ENCODE data around the gene MEX3D. TPM values are rescaled to one million over a fixed set of nuclear protein-coding genes. Genes with fewer than 3 reads are reported as not detected.

Gene MEX3D
- total RNA-seq, 1 donor from 2014 or later, result 83.7 TPM

DNA sequence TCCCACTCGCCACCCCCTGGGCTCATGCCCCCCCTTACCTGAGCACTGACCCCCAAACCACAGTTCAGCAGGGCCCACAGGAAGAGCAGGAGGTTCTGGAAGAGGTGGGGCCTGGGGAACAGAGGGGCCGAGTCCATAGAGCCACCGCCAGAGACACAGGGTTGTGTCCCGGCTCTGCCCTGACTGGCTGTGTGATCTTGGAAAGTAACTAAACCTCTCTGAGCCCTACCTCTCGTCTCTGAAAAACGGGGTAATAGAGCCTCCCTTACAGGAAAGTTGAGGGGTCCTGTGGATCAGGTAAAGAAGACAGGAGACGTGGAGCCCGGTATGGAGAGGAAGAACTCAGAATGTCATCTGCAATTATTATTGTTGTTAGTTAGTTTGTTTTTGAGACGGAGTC is 57.3 kb downstream of the MEX3D start:
- Histone ChIP-seq H3K9me3 (no peaks in the 10 kb centered on the region), H3K4me3 (no peak overlapping the region), H3K4me1 (peaks cover 9 to 11% of the 10 kb centered on the region in 2 donors), H3K36me3 (no peaks in the 10 kb centered on the region), H3K27ac (peak overlapping the region in 1 of 2 donors; percentile 38), H3K27me3 (no peaks in the 10 kb centered on the region)
- no peak for DNase-seq (ENCODE audit: low spot score in 2 of 2)
- TF ChIP-seq, protein P1, sequence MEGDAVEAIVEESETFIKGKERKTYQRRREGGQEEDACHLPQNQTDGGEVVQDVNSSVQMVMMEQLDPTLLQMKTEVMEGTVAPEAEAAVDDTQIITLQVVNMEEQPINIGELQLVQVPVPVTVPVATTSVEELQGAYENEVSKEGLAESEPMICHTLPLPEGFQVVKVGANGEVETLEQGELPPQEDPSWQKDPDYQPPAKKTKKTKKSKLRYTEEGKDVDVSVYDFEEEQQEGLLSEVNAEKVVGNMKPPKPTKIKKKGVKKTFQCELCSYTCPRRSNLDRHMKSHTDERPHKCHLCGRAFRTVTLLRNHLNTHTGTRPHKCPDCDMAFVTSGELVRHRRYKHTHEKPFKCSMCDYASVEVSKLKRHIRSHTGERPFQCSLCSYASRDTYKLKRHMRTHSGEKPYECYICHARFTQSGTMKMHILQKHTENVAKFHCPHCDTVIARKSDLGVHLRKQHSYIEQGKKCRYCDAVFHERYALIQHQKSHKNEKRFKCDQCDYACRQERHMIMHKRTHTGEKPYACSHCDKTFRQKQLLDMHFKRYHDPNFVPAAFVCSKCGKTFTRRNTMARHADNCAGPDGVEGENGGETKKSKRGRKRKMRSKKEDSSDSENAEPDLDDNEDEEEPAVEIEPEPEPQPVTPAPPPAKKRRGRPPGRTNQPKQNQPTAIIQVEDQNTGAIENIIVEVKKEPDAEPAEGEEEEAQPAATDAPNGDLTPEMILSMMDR (IDR thresholded peaks at IDR 0.05), result no peak
- intact Hi-C loops (cut with DNase I), result loop anchor here (5.0 kb wide), 1 partner anchor 74 kb away; the partner anchor contains the start of gene RPS15

DNA sequence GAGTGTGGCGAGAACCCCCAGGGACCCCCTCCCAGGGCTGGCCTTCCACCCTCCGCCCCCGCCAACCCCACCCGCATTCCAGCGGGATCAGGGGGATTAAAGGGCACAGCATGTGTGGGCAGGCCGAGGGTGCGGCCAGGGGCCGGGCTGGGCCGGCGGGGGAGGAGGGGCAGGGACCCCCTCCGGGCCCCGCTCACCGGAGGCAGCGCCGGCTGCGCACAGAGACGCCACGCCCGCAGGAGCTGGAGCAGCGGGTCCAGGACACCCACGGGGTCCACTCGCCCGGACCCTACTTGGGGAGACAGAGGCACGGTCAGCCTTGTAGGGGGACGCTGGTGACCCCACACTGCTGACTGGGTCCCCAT is 57.7 kb downstream of the MEX3D start:
- H3K27me3 ChIP-seq, result no peaks in the 10 kb centered on the region
- H3K4me1 ChIP-seq, result peaks cover 9 to 11% of the 10 kb centered on the region in 2 donors
- DNase-seq (ENCODE audit: low spot score in 2 of 2), result no peak
- peak overlapping the region in 1 of 2 donors; percentile 38 for H3K27ac ChIP-seq
- H3K36me3 ChIP-seq, result no peaks in the 10 kb centered on the region
- TF ChIP-seq, protein P1 (IDR thresholded peaks at IDR 0.05), result no peak
- no peaks in the 10 kb centered on the region for H3K9me3 ChIP-seq
- intact Hi-C loops (cut with DNase I), result loop anchor here (5.0 kb wide), 1 partner anchor 73 kb away; the partner anchor contains the start of gene RPS15
- H3K4me3 ChIP-seq, result no peak overlapping the region

DNA sequence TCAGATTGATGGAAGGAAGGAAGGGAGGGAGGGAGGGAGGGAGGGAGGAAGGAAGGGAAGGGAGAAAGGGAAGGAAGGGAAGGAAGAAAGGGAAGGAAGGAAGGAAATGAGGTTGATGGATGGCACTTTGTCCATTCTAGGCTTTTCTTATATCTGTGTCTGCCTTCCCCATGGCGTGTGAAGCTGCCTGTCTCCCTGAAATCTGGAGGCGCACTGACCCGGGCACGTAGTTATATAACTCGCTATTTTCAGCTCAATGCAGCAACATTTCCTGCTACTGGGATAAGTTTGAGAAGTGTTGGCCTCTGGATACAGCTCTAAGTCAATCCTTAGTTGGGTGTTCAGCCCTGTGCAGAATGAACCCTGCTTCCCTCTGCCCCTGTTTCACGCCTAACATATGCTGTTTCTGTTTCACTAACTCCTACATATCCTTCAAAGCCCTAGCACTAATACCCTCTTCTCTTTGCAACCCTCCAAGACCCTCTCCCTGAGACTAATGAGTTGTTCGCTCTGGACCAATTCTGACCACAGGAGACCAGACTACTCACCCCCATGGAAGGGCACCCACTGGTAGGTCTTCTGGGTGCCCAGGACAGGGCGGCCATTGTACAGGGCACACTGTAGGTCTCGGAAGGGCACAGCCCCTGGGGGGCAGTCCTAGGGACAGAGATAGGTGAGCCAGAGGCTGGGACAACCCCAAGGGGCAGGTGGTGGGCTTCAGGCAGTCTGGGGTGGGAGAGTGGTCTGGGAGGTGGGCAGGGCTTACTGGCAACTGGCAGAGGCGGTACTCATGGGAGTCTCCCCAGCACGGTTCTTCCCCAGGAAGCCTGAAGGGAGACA is 58.3 kb downstream of the MEX3D start:
- no peaks in the 10 kb centered on the region for H3K27me3 ChIP-seq
- H3K9me3 ChIP-seq, result no peaks in the 10 kb centered on the region
- DNase-seq (ENCODE audit: low spot score in 2 of 2), result no peak
- intact Hi-C loops (cut with DNase I), result loop anchor here (5.0 kb wide), 1 partner anchor 73 kb away; the partner anchor contains the start of gene RPS15
- peak overlapping the region in 1 of 2 donors; percentile 38 for H3K27ac ChIP-seq
- H3K36me3 ChIP-seq, result no peaks in the 10 kb centered on the region
- peaks cover 9 to 11% of the 10 kb centered on the region in 2 donors for H3K4me1 ChIP-seq
- H3K4me3 ChIP-seq, result no peak overlapping the region
- TF ChIP-seq, protein P1 (IDR thresholded peaks at IDR 0.05), result no peak

DNA sequence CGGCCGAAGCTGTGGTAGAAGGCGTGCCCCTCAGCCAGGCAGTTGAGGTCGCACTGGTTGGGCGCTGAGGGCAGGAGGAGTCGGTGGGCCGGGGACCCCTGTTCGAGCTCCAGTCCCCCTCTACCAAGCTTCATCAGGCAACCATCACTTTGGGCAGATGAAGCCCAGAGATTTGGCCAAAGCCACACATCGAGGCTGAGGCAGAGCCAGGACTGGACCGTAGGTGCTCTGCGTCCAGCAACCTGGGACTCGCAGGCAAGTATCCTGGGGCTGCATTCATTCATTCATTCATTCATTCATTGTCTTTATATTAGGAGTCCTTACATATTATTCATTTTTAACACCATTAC is 59.6 kb downstream of the MEX3D start:
- TF ChIP-seq, protein P1 (IDR thresholded peaks at IDR 0.05), result no peak
- Histone ChIP-seq H3K27me3 (peaks cover 7% of the 10 kb centered on the region), H3K4me1 (peaks cover 9 to 11% of the 10 kb centered on the region in 2 donors), H3K36me3 (no peaks in the 10 kb centered on the region), H3K27ac (peak overlapping the region in 1 of 2 donors; percentile 96), H3K9me3 (no peaks in the 10 kb centered on the region), H3K4me3 (peak overlapping the region; percentile 14 to 66)
- DNase-seq (ENCODE audit: low spot score in 2 of 2), result no peak
- intact Hi-C loops (cut with DNase I), result loop anchor here (1.0 kb wide), 1 partner anchor 29 kb away; the partner anchor contains the start of gene C19orf25

DNA sequence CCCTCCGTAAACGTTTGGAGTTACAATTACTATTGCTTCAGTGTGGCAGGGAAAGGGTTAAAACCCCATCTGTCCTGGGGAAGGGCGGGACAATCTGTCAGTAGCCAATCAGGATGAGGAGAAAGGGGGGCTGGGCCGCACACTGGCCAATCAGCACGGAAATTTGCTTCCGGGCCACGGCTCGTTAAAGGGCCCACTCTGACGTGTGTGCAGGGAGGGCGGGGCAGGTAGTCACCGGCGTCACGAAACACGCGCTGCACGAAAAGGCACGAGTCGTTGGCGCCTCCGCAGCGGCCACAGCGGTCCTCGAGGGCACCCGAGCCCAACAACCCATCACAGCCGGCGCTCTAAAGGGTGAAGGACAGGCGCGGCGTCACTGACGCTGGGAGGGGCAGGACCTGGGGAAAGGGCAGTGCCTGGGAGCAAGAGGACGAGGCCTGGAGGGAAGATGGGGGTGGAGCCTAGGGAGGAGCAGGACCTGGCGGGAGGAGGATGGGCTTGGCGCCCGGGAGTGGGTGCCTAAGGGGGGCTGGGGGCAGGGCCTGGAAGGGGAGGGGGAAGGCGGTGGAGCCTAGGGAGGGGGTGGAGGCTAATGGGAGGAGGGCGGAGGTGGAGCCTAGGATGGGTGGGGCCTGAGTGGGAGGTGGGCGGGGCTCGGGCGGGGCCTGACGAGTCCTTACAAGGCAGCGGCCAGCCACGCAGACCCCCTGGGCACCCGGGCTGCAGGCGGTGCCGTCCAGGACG is 60.2 kb downstream of the MEX3D start:
- peak; percentile 70 to 95 for DNase-seq (ENCODE audit: low spot score in 2 of 2)
- TF ChIP-seq, protein P1 (IDR thresholded peaks at IDR 0.05), result no peak
- no peaks in the 10 kb centered on the region for H3K9me3 ChIP-seq
- H3K27ac ChIP-seq, result peak overlapping the region; percentile 83 to 96
- intact Hi-C loops (cut with DNase I), result loop anchor here (1.0 kb wide), 2 partner anchors 18 to 29 kb away; partner anchors contain the start of genes C19orf25 and PCSK4
- peaks cover 12% of the 10 kb centered on the region for H3K27me3 ChIP-seq
- H3K4me1 ChIP-seq, result peaks cover 6 to 15% of the 10 kb centered on the region in 2 donors
- no peaks in the 10 kb centered on the region for H3K36me3 ChIP-seq
- peak overlapping the region; percentile 14 to 66 for H3K4me3 ChIP-seq
